Measurements from ENCODE around the gene GRIN3A. TPM values are rescaled to one million over a fixed set of nuclear protein-coding genes. Genes with fewer than 3 reads are reported as not detected.

The GRIN3A gene
- total RNA-seq, 1 experiment from 2014 or later, result 0.04 TPM

GRCh38 chr9:101527066-101527465, 211.4 kb downstream of the GRIN3A start:
- no peak for DNase-seq (ENCODE audit: low spot score)

GRCh38 chr9:101524371-101524770, 214.1 kb downstream of the GRIN3A start:
- no peak for DNase-seq (ENCODE audit: low spot score)

Other genes with a start within 250 kb of the GRIN3A start
- gene RNF20, start 204.8 kb downstream of the GRIN3A start, total RNA-seq (2014; rRNA removed; shearing (Covaris generic)), result 22.1 and 27.5 TPM in 2 replicates
- gene PPP3R2, start 143.7 kb downstream of the GRIN3A start, total RNA-seq (2014; rRNA removed; shearing (Covaris generic)), result not detected in 2 replicates

All from H4 (cell line).